Heart left ventricle (tissue), 13 donors: ENCODE results near the gene ROBO1.

Experiments
- POLR2A ChIP-seq, 2 donors: fragments of 450-650 bp; IDR thresholded peaks; one replicate each; pipeline ENCODE4 v1.6.1; 2017; ENCODE audit warnings: antibody characterized with exemption in 2 of 2, mild to moderate bottlenecking in 2 of 2, moderate library complexity in 2 of 2
- TF ChIP-seq, protein P1 (sequence below), 12 donors: fragments of 200-600 bp; sonication (generic) in 4 of 12; IDR thresholded peaks; one replicate each; pipeline versions ENCODE4 v1.5.0 to v1.8.0; 2018 to 2022; ENCODE audit warnings: antibody characterized with exemption in 12 of 12, mild to moderate bottlenecking in 5 of 12
- donor health status: ischemic (EF 13 %, LVEDD 7.1; RV severe dilation, severe dysfunction).
- donor health status: DM: no; HTN: yes; CAD: no.
- donor health status: DM: no; HTN: no; CAD: no.
- donor health status: ischemic (EF 25% LVEDD 6.9; RV normal size, moderate dysfunction).
- donor health status: ischemic (EF 25% LVEDD 5.7; RV mildly dilated, moderate dysfunction).
- donor health status: ischemic (EF 35%, LVEDD 5.7; RV mildly dilated, moderate dysfunction).
- donor health status: nonischemic (EF 11% LVEDD 7.7; RV severe dilation, severe dysfunction).
- donor health status: DM: yes; HTN: yes; CAD: no.
- donor health status: PGD.
- donor health status: ischemic (EF 29% LVEDD 5.4; RV normal size, mild dysfunction).
- donor health status: nonischemic (EF 23%, LVEDD 6.1; RV moderate dilation, normal function).

DNA sequence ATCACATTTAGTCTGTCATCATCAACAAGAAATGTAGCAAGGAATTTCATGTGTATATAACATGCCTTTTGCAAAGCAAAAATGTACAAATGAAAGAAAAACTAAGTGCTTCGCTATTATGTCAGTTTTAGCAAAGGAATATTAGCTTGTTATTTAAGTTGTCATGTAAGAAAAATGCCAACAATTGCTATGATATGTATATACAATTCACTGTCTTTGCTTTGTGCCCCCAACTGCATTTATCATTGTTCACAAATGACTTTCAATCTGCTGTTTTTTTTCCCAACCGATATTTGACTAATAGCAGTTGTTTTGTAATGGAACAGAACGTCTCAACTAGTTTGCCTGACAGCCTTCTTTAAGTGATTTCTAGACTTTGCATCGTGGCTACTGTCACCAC is 207.1 kb downstream of the ROBO1 start:
- no peak for TF ChIP-seq POLR2A (IDR thresholded peaks at IDR 0.05)
- TF ChIP-seq, protein P1, sequence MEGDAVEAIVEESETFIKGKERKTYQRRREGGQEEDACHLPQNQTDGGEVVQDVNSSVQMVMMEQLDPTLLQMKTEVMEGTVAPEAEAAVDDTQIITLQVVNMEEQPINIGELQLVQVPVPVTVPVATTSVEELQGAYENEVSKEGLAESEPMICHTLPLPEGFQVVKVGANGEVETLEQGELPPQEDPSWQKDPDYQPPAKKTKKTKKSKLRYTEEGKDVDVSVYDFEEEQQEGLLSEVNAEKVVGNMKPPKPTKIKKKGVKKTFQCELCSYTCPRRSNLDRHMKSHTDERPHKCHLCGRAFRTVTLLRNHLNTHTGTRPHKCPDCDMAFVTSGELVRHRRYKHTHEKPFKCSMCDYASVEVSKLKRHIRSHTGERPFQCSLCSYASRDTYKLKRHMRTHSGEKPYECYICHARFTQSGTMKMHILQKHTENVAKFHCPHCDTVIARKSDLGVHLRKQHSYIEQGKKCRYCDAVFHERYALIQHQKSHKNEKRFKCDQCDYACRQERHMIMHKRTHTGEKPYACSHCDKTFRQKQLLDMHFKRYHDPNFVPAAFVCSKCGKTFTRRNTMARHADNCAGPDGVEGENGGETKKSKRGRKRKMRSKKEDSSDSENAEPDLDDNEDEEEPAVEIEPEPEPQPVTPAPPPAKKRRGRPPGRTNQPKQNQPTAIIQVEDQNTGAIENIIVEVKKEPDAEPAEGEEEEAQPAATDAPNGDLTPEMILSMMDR (IDR thresholded peaks at IDR 0.05): no peak
